ENCODE results near the gene BBS9.

GRCh38 chr7:33350577-33350976 lies 221.2 kb downstream of the BBS9 start:
- no peak for TF ChIP-seq POLR2AphosphoS5 (IDR thresholded peaks at IDR 0.05; ENCODE audit: low read depth, low read length)
- TF ChIP-seq, protein P1, sequence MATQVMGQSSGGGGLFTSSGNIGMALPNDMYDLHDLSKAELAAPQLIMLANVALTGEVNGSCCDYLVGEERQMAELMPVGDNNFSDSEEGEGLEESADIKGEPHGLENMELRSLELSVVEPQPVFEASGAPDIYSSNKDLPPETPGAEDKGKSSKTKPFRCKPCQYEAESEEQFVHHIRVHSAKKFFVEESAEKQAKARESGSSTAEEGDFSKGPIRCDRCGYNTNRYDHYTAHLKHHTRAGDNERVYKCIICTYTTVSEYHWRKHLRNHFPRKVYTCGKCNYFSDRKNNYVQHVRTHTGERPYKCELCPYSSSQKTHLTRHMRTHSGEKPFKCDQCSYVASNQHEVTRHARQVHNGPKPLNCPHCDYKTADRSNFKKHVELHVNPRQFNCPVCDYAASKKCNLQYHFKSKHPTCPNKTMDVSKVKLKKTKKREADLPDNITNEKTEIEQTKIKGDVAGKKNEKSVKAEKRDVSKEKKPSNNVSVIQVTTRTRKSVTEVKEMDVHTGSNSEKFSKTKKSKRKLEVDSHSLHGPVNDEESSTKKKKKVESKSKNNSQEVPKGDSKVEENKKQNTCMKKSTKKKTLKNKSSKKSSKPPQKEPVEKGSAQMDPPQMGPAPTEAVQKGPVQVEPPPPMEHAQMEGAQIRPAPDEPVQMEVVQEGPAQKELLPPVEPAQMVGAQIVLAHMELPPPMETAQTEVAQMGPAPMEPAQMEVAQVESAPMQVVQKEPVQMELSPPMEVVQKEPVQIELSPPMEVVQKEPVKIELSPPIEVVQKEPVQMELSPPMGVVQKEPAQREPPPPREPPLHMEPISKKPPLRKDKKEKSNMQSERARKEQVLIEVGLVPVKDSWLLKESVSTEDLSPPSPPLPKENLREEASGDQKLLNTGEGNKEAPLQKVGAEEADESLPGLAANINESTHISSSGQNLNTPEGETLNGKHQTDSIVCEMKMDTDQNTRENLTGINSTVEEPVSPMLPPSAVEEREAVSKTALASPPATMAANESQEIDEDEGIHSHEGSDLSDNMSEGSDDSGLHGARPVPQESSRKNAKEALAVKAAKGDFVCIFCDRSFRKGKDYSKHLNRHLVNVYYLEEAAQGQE (IDR thresholded peaks at IDR 0.05; ENCODE audit: insufficient read depth in 1 of 2, low read depth in 2 of 2, low read length in 2 of 2), result no peak
- no peak for TF ChIP-seq TAF1 (IDR thresholded peaks at IDR 0.05; ENCODE audit: borderline replicate concordance, insufficient read depth, low read length)
- no peak for TF ChIP-seq SIN3A (IDR thresholded peaks at IDR 0.05; ENCODE audit: borderline replicate concordance, insufficient read depth, low read length)
- TF ChIP-seq FOXP2 (optimal IDR thresholded peaks at IDR 0.05; ENCODE audit: borderline replicate concordance, extremely low read depth, extremely low read length, insufficient read depth), result no peak
